CD4-positive, alpha-beta T cell (primary cell): ENCODE measurements around the gene TENM4. TPM values are rescaled to one million over a fixed set of nuclear protein-coding genes. Genes with fewer than 3 reads are reported as not detected.

Source experiments
- ATAC-seq: fragments of 200-7000 bp; cut with Tn5 transposase; one replicate; pipeline ENCODE4 v1.10.0; 2022; ENCODE audit warnings: mild to moderate bottlenecking; ENCODE audit not compliant: poor library complexity
- CTCF ChIA-PET: fragments of 350-600 bp; sonication (Branson Sonifier 250); formaldehyde crosslinking; loops from one replicate; lab custom pipeline; 2021; ENCODE audit warnings: antibody characterized with exemption, inconsistent platforms; lab: Charles Lee
- POLR2A ChIA-PET: fragments of 350-600 bp; sonication (Branson Sonifier 250); formaldehyde crosslinking; loops from one replicate; lab custom pipeline; 2021; ENCODE audit warnings: antibody characterized with exemption, inconsistent platforms; lab: Charles Lee
- DNase-seq, 14 experiments: peaks; one replicate each; pipeline ENCODE4 v3.0.0-alpha.2; 2013 to 2020; ENCODE audit warnings: mixed read lengths in 2 of 14
- H3K27ac ChIP-seq, 2 donors: one replicate each; pipeline versions ENCODE4 v1.5.1 to v1.7.0; 2013; ENCODE audit warnings: low read length in 2 of 2, low read depth in 1 of 2, mild to moderate bottlenecking in 1 of 2
- H3K27me3 ChIP-seq, 2 experiments: 1 replicate in 1 of 2; 2 replicates in 1 of 2; pipeline versions ENCODE4 v1.6.1 to v1.7.0; 2013; ENCODE audit warnings: low read length in 2 of 2, control low read depth in 1 of 2, mild to moderate bottlenecking in 1 of 2, moderate library complexity in 1 of 2; ENCODE audit not compliant: insufficient read depth in 2 of 2, control insufficient read depth in 1 of 2
- H3K36me3 ChIP-seq: one replicate; pipeline ENCODE4 v1.6.1; 2013; ENCODE audit warnings: low read length, control low read depth; ENCODE audit not compliant: insufficient read depth
- H3K4me1 ChIP-seq: one replicate; pipeline ENCODE4 v1.6.1; 2013; ENCODE audit warnings: low read length, control low read depth; ENCODE audit not compliant: insufficient read depth
- H3K4me3 ChIP-seq: one replicate; pipeline ENCODE4 v1.5.1; 2013; ENCODE audit warnings: mild to moderate bottlenecking, low read length, moderate library complexity
- H3K9me3 ChIP-seq, 2 experiments: 1 replicate in 1 of 2; 2 replicates in 1 of 2; pipeline versions ENCODE4 v1.6.1 to v1.7.0; 2013; ENCODE audit warnings: low read length in 2 of 2, mild to moderate bottlenecking in 2 of 2, control low read depth in 1 of 2, moderate library complexity in 1 of 2; ENCODE audit not compliant: control insufficient read depth in 1 of 2, insufficient read depth in 1 of 2
- H3K27ac Mint-ChIP-seq: one replicate; pipeline ENCODE4 v1.8.0; 2020; ENCODE audit warnings: mixed read lengths
- H3K27me3 Mint-ChIP-seq: one replicate; pipeline ENCODE4 v1.8.0; 2021; ENCODE audit warnings: mixed read lengths
- H3K36me3 Mint-ChIP-seq: one replicate; pipeline ENCODE4 v1.8.0; 2021; ENCODE audit warnings: low read depth, mixed read lengths
- H3K4me1 Mint-ChIP-seq: one replicate; pipeline ENCODE4 v1.8.0; 2021; ENCODE audit warnings: low read depth, mixed read lengths
- H3K4me3 Mint-ChIP-seq: one replicate; pipeline ENCODE4 v1.8.0; 2020; ENCODE audit warnings: mild to moderate bottlenecking, mixed read lengths
- H3K9me3 Mint-ChIP-seq: one replicate; pipeline ENCODE4 v1.8.0; 2020; ENCODE audit warnings: mixed read lengths
- intact Hi-C, 2 experiments: fragments of 100-400 bp; cut with DNase I in 1 of 2; cut with micrococcal nuclease in 1 of 2; formaldehyde crosslinking; loops; one replicate each; pipeline versions ENCODE4 v1.15.1 to v1.9.0; 2023 to 2025; cut with DNase I, micrococcal nuclease
- total RNA-seq, 174 experiments: library from RNA in 2 of 174; stranded (reverse) in 2 of 174; gene quantifications; one replicate each; pipeline ENCODE4 v1.2.3 and lab custom pipeline; 2021 to 2026
- TF ChIP-seq, protein P1 (sequence below): fragments of 200-600 bp; IDR thresholded peaks from one replicate; pipeline ENCODE4 v1.8.0; 2022; ENCODE audit warnings: antibody characterized with exemption, mild to moderate bottlenecking

Gene TENM4
- total RNA-seq, 2 experiments from 2014 or later = 0.22 to 0.31 TPM

- Mint-ChIP-seq H3K4me1 (no peaks in the 10 kb centered on the region), H3K4me3 (no peak overlapping the region), H3K27ac (no peak overlapping the region), H3K27me3 (peaks cover 31% of the 10 kb centered on the region), H3K9me3 (no peaks in the 10 kb centered on the region), H3K36me3 (no peaks in the 10 kb centered on the region)
- Histone ChIP-seq H3K4me1 (no peaks in the 10 kb centered on the region), H3K4me3 (no peak overlapping the region), H3K9me3 (no peaks in the 10 kb centered on the region), H3K27ac (no peak overlapping the region), H3K27me3 (peaks cover 3 to 8% of the 10 kb centered on the region in 2 experiments), H3K36me3 (no peaks in the 10 kb centered on the region)
- DNase-seq (no peak), ATAC-seq (no peak)
- POLR2A ChIA-PET = no interaction called here
- intact Hi-C loops = no loop called here
- CTCF ChIA-PET = no interaction called here
- TF ChIP-seq, protein P1, sequence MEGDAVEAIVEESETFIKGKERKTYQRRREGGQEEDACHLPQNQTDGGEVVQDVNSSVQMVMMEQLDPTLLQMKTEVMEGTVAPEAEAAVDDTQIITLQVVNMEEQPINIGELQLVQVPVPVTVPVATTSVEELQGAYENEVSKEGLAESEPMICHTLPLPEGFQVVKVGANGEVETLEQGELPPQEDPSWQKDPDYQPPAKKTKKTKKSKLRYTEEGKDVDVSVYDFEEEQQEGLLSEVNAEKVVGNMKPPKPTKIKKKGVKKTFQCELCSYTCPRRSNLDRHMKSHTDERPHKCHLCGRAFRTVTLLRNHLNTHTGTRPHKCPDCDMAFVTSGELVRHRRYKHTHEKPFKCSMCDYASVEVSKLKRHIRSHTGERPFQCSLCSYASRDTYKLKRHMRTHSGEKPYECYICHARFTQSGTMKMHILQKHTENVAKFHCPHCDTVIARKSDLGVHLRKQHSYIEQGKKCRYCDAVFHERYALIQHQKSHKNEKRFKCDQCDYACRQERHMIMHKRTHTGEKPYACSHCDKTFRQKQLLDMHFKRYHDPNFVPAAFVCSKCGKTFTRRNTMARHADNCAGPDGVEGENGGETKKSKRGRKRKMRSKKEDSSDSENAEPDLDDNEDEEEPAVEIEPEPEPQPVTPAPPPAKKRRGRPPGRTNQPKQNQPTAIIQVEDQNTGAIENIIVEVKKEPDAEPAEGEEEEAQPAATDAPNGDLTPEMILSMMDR = no peak
These were observed 393.5 kb downstream of the TENM4 start for GRCh38 chr11:79047321-79047720.

DNA sequence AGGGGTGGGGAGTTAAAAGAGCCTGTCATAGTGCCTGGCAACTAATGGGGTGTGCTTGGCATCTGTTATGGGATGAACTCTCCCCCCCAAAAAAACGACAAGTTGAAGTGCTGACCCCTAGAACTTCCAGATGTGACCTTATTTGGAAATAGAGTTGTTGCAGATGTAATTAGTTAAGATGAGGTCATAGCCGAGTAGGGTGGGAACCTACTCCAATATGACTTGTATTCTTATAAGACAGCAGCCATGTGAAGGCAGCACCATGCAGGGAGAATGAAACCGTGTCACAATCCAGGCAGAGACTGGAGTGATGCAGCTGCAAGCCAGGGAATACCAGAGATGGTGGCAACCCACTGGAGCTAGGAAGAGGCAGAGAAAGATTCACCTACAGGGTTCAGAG, 394.5 kb downstream of the TENM4 start:
- ChIA-PET CTCF (no interaction called here), POLR2A (no interaction called here)
- Mint-ChIP-seq H3K27ac (no peak overlapping the region), H3K27me3 (peaks cover 22% of the 10 kb centered on the region), H3K4me3 (no peak overlapping the region), H3K4me1 (no peaks in the 10 kb centered on the region), H3K36me3 (no peaks in the 10 kb centered on the region), H3K9me3 (no peaks in the 10 kb centered on the region)
- H3K4me3 ChIP-seq = no peak overlapping the region
- DNase-seq (no peak), ATAC-seq (no peak)
- H3K36me3 ChIP-seq = no peaks in the 10 kb centered on the region
- peaks cover 3 to 8% of the 10 kb centered on the region in 2 experiments for H3K27me3 ChIP-seq
- no peak overlapping the region for H3K27ac ChIP-seq
- no peaks in the 10 kb centered on the region for H3K4me1 ChIP-seq
- H3K9me3 ChIP-seq = no peaks in the 10 kb centered on the region
- TF ChIP-seq, protein P1 = no peak
- intact Hi-C loops = no loop called here

DNA sequence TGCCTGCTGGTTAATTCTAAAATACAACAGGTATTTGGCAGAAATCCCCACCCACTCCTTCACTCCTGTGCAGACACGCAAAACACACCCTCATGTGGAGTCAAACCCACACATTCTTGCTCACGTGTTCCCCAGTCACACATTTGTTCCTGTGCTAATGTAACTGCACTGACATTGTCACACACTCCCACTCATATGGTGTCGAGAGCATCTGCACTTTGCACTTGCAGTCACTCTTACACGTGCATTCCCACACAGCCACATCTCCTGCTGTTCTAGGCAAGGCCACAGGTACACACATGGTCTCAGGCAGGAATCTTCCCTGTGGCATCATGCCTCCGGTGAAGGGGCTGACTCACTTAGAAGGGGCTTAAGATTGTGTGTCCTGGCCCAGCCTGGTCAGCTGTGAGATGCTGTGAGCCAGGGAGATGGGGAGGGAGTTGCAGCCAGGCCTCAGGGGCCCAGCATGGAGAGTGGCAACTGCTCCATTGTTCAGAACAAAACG, 395.0 kb downstream of the TENM4 start:
- DNase-seq (no peak), ATAC-seq (no peak)
- no peaks in the 10 kb centered on the region for H3K36me3 Mint-ChIP-seq
- TF ChIP-seq, protein P1 = no peak
- no peaks in the 10 kb centered on the region for H3K9me3 Mint-ChIP-seq
- peaks cover 3 to 8% of the 10 kb centered on the region in 2 experiments for H3K27me3 ChIP-seq
- H3K4me3 Mint-ChIP-seq = no peak overlapping the region
- H3K27ac Mint-ChIP-seq = no peak overlapping the region
- peaks cover 19% of the 10 kb centered on the region for H3K27me3 Mint-ChIP-seq
- no peaks in the 10 kb centered on the region for H3K4me1 Mint-ChIP-seq
- ChIA-PET POLR2A (no interaction called here), CTCF (no interaction called here)
- H3K9me3 ChIP-seq = no peaks in the 10 kb centered on the region
- H3K36me3 ChIP-seq = no peaks in the 10 kb centered on the region
- no peak overlapping the region for H3K4me3 ChIP-seq
- intact Hi-C loops = no loop called here
- no peak overlapping the region for H3K27ac ChIP-seq
- H3K4me1 ChIP-seq = no peaks in the 10 kb centered on the region
